ENCODE measurements around the gene PCDHGA1. TPM values are rescaled to one million over a fixed set of nuclear protein-coding genes. Genes with fewer than 3 reads are reported as not detected.

The PCDHGA1 gene
- total RNA-seq, 1 experiment from 2014 or later, result 0.64 TPM

- H3K9me3 ChIP-seq, result peaks cover 14% of the 10 kb centered on the region; the same call in 1 of the 2 replicates
- no peak for TF ChIP-seq CTCF (IDR thresholded peaks at IDR 0.05; ENCODE audit: insufficient read depth in 1 of 2, low read depth in 1 of 2, low read length in 1 of 2, severe bottlenecking in 1 of 2, unreplicated experiment in 1 of 2)
- no peak overlapping the region for H3K4me3 ChIP-seq (ENCODE audit: low read depth, low read length)
- no peaks in the 10 kb centered on the region for H3K4me1 Mint-ChIP-seq (ENCODE audit: low read depth, unreplicated experiment)
- DNase-seq, result no peak
- no peak overlapping the region for H3K27ac Mint-ChIP-seq (ENCODE audit: unreplicated experiment)
- H3K36me3 Mint-ChIP-seq (ENCODE audit: insufficient read depth, unreplicated experiment), result peaks cover 27% of the 10 kb centered on the region
- ChIA-PET POLR2A (interaction anchor here (0.6 kb wide), 1 partner anchor 101 kb away, joined by 4 read pairs; no protein-coding TSS in a partner anchor), CTCF (no interaction called here)
- no TSS peak for BruUV-seq (replicated peaks)
- no peaks in the 10 kb centered on the region for H3K27me3 ChIP-seq (replicated peaks; ENCODE audit: control insufficient read depth, insufficient read depth, low read length)
- no peaks in the 10 kb centered on the region for H3K4me1 ChIP-seq
- H3K4me3 Mint-ChIP-seq (ENCODE audit: unreplicated experiment), result no peak overlapping the region
- H3K27me3 Mint-ChIP-seq (ENCODE audit: insufficient read depth, unreplicated experiment), result no peaks in the 10 kb centered on the region
- peaks cover 14% of the 10 kb centered on the region for H3K9me3 Mint-ChIP-seq (ENCODE audit: unreplicated experiment)
- no peaks in the 10 kb centered on the region for H3K36me3 ChIP-seq (ENCODE audit: control insufficient read depth, insufficient read depth, low read length)
- intact Hi-C loops (cut with micrococcal nuclease; ENCODE audit: unreplicated experiment), result no loop called here
Measured at GRCh38 chr5:141421489-141421855, 91.2 kb downstream of the PCDHGA1 start.

GRCh38 chr5:141422742-141423291 is 92.5 kb downstream of the PCDHGA1 start:
- H3K27ac Mint-ChIP-seq (ENCODE audit: unreplicated experiment), result no peak overlapping the region
- no TSS peak for BruUV-seq (replicated peaks)
- intact Hi-C loops (cut with micrococcal nuclease; ENCODE audit: unreplicated experiment), result no loop called here
- ChIA-PET CTCF (no interaction called here), POLR2A (no interaction called here)
- peaks cover 9% of the 10 kb centered on the region; the same call in 1 of the 2 replicates for H3K9me3 ChIP-seq
- H3K9me3 Mint-ChIP-seq (ENCODE audit: unreplicated experiment), result peaks cover 13% of the 10 kb centered on the region
- peaks cover 24% of the 10 kb centered on the region for H3K36me3 Mint-ChIP-seq (ENCODE audit: insufficient read depth, unreplicated experiment)
- TF ChIP-seq CTCF (IDR thresholded peaks at IDR 0.05; ENCODE audit: insufficient read depth in 1 of 2, low read depth in 1 of 2, low read length in 1 of 2, severe bottlenecking in 1 of 2, unreplicated experiment in 1 of 2), result no peak
- no peak overlapping the region for H3K4me3 Mint-ChIP-seq (ENCODE audit: unreplicated experiment)
- H3K27me3 Mint-ChIP-seq (ENCODE audit: insufficient read depth, unreplicated experiment), result no peaks in the 10 kb centered on the region
- H3K4me1 ChIP-seq, result no peaks in the 10 kb centered on the region
- no peak for DNase-seq
- no peaks in the 10 kb centered on the region for H3K4me1 Mint-ChIP-seq (ENCODE audit: low read depth, unreplicated experiment)
- H3K36me3 ChIP-seq (ENCODE audit: control insufficient read depth, insufficient read depth, low read length), result no peaks in the 10 kb centered on the region
- H3K27me3 ChIP-seq (replicated peaks; ENCODE audit: control insufficient read depth, insufficient read depth, low read length), result no peaks in the 10 kb centered on the region
- no peak overlapping the region for H3K4me3 ChIP-seq (ENCODE audit: low read depth, low read length)

GRCh38 chr5:141427783-141428426 is 97.6 kb downstream of the PCDHGA1 start:
- BruUV-seq (replicated peaks), result no TSS peak
- TF ChIP-seq CTCF (IDR thresholded peaks at IDR 0.05; ENCODE audit: insufficient read depth in 1 of 2, low read depth in 1 of 2, low read length in 1 of 2, severe bottlenecking in 1 of 2, unreplicated experiment in 1 of 2), result no peak
- ChIA-PET CTCF (interaction anchor here (0.6 kb wide), 1 partner anchor 587 kb away, joined by 3 read pairs; no protein-coding TSS in a partner anchor), POLR2A (no interaction called here)
- no peaks in the 10 kb centered on the region for H3K36me3 ChIP-seq (ENCODE audit: control insufficient read depth, insufficient read depth, low read length)
- peaks cover 30% of the 10 kb centered on the region for H3K9me3 Mint-ChIP-seq (ENCODE audit: unreplicated experiment)
- intact Hi-C loops (cut with micrococcal nuclease; ENCODE audit: unreplicated experiment), result no loop called here
- H3K27ac Mint-ChIP-seq (ENCODE audit: unreplicated experiment), result no peak overlapping the region
- H3K36me3 Mint-ChIP-seq (ENCODE audit: insufficient read depth, unreplicated experiment), result peaks cover 2% of the 10 kb centered on the region
- no peaks in the 10 kb centered on the region for H3K4me1 ChIP-seq
- no peaks in the 10 kb centered on the region for H3K27me3 Mint-ChIP-seq (ENCODE audit: insufficient read depth, unreplicated experiment)
- H3K4me3 Mint-ChIP-seq (ENCODE audit: unreplicated experiment), result no peak overlapping the region
- no peaks in the 10 kb centered on the region for H3K4me1 Mint-ChIP-seq (ENCODE audit: low read depth, unreplicated experiment)
- H3K9me3 ChIP-seq, result peaks cover 10% of the 10 kb centered on the region; the same call in 1 of the 2 replicates
- no peaks in the 10 kb centered on the region for H3K27me3 ChIP-seq (replicated peaks; ENCODE audit: control insufficient read depth, insufficient read depth, low read length)
- DNase-seq, result no peak
- H3K4me3 ChIP-seq (ENCODE audit: low read depth, low read length), result no peak overlapping the region
